Endothelial cell of umbilical vein (primary cell): ENCODE measurements around the gene SELENOO. TPM values are rescaled to one million over a fixed set of nuclear protein-coding genes. Genes with fewer than 3 reads are reported as not detected.

Source experiments
- BruUV-seq: library from RNA; stranded (reverse); fragments of 400-500 nt; replicated peaks from 2 replicates; lab custom pipeline; 2021; lab: Mats Ljungman, UMichigan
- CTCF ChIA-PET: fragments of 300-600, 350-600 bp; sonication (Branson Sonifier 250); formaldehyde crosslinking; loops from one replicate; lab custom pipeline; 2021; ENCODE audit warnings: antibody characterized with exemption, inconsistent platforms; lab: Charles Lee
- POLR2A ChIA-PET: fragments of 300-600, 350-600 bp; sonication (Branson Sonifier 250); formaldehyde crosslinking; loops from one replicate; lab custom pipeline; 2021; ENCODE audit warnings: antibody characterized with exemption, inconsistent platforms; lab: Charles Lee
- DNase-seq: peaks from one replicate; pipeline ENCODE4 v3.0.0-alpha.2; 2011; ENCODE audit warnings: low read depth, low spot score
- FAIRE-seq: peaks from 2 replicates; lab custom pipeline; 2011; peaks lifted over from hg19 to GRCh38; lab: Jason Lieb, UNC
- H2AFZ ChIP-seq: 2 replicates; pipeline ENCODE4 v1.6.0; 2012; ENCODE audit warnings: low read depth, low read length, control low read depth, inconsistent platforms
- H3K27ac ChIP-seq: 2 replicates; pipeline ENCODE4 v1.5.1; 2011; ENCODE audit warnings: low read depth, mild to moderate bottlenecking, control low read depth, low read length, moderate library complexity; ENCODE audit not compliant: insufficient read depth
- H3K27me3 ChIP-seq, 2 experiments: 2 replicates each; pipeline versions ENCODE4 v1.6.0 to v1.6.1; 2011; ENCODE audit warnings: low read length in 2 of 2, mixed read lengths in 1 of 2; ENCODE audit not compliant: control insufficient read depth in 2 of 2, insufficient read depth in 2 of 2
- H3K36me3 ChIP-seq, 2 experiments: 2 replicates in 1 of 2; 3 replicates in 1 of 2; pipeline ENCODE4 v1.5.1; 2011; ENCODE audit warnings: low read length in 2 of 2, mild to moderate bottlenecking in 1 of 2, moderate library complexity in 1 of 2; ENCODE audit not compliant: control insufficient read depth in 2 of 2, insufficient read depth in 2 of 2; ENCODE audit errors: extremely low read depth in 1 of 2
- H3K4me1 ChIP-seq: 3 replicates; pipeline ENCODE4 v1.5.1; 2011; ENCODE audit warnings: mild to moderate bottlenecking, low read length; ENCODE audit not compliant: control insufficient read depth, insufficient read depth; ENCODE audit errors: extremely low read depth
- H3K4me2 ChIP-seq: 2 replicates; pipeline ENCODE4 v1.6.1; 2011; ENCODE audit warnings: low read length, control low read depth, mixed read lengths; ENCODE audit not compliant: insufficient read depth
- H3K4me3 ChIP-seq, 3 experiments: fragments of 200-600 bp in 1 of 3; sonication (generic), shearing (Covaris generic) in 1 of 3; replicated peaks in 1 of 3; 2 replicates each; pipeline ENCODE4 v1.5.1; 2011 to 2016; ENCODE audit warnings: control low read depth in 3 of 3, low read length in 3 of 3, mild to moderate bottlenecking in 2 of 3, inconsistent platforms in 1 of 3, low read depth in 1 of 3, moderate library complexity in 1 of 3; ENCODE audit not compliant: insufficient read depth in 1 of 3
- H3K79me2 ChIP-seq: 2 replicates; pipeline ENCODE4 v1.6.0; 2012; ENCODE audit warnings: low read length, inconsistent platforms; ENCODE audit not compliant: control insufficient read depth, insufficient read depth
- H3K9ac ChIP-seq: replicated peaks from 2 replicates; pipeline ENCODE3; 2011; ENCODE audit warnings: low read length, control low read depth; ENCODE audit not compliant: insufficient read depth; ENCODE audit errors: extremely low read depth
- H3K9me1 ChIP-seq: replicated peaks from 3 replicates; pipeline ENCODE4 v1.6.0; 2011; ENCODE audit warnings: mild to moderate bottlenecking, low read length; ENCODE audit not compliant: control insufficient read depth, insufficient read depth; ENCODE audit errors: extremely low read depth
- H3K9me3 ChIP-seq: replicated peaks from 2 replicates; pipeline ENCODE4 v1.5.1; 2012; ENCODE audit warnings: low read length, inconsistent platforms; ENCODE audit not compliant: control insufficient read depth, insufficient read depth
- H4K20me1 ChIP-seq: replicated peaks from 2 replicates; pipeline ENCODE3; 2011; ENCODE audit warnings: mild to moderate bottlenecking, low read length; ENCODE audit not compliant: control insufficient read depth, insufficient read depth; ENCODE audit errors: extremely low read depth
- EZH2 ChIP-seq: IDR thresholded peaks from 2 replicates; pipeline ENCODE4 v1.6.1; 2012; ENCODE audit warnings: borderline replicate concordance, low read depth, mild to moderate bottlenecking, moderate library complexity, low read length, inconsistent platforms; ENCODE audit not compliant: severe bottlenecking
- FOS ChIP-seq: IDR thresholded peaks from 2 replicates; pipeline ENCODE4 v1.6.1; 2011; ENCODE audit warnings: mild to moderate bottlenecking, low read length, moderate library complexity, borderline replicate concordance; ENCODE audit not compliant: insufficient read depth
- GATA2 ChIP-seq: IDR thresholded peaks from 2 replicates; pipeline ENCODE4 v1.7.0; 2011; ENCODE audit warnings: low read depth, mild to moderate bottlenecking, moderate library complexity, mixed read lengths, low read length; ENCODE audit not compliant: insufficient read length, insufficient read depth
- JUN ChIP-seq: IDR thresholded peaks from 2 replicates; pipeline ENCODE4 v1.6.1; 2011; ENCODE audit warnings: borderline replicate concordance, low read depth; ENCODE audit not compliant: insufficient read length, insufficient read depth
- MYC ChIP-seq: IDR thresholded peaks from one replicate; pipeline ENCODE4 v1.6.1; 2011; ENCODE audit warnings: mild to moderate bottlenecking, low read depth, low read length
- POLR2A ChIP-seq: IDR thresholded peaks from 2 replicates; pipeline ENCODE4 v1.6.1; 2012; ENCODE audit warnings: low read depth, mild to moderate bottlenecking, control low read depth, low read length
- POLR2AphosphoS5 ChIP-seq: IDR thresholded peaks from 2 replicates; pipeline ENCODE4 v1.6.1; 2012; ENCODE audit warnings: low read depth, mild to moderate bottlenecking, control low read depth, low read length, moderate library complexity; ENCODE audit not compliant: insufficient read depth
- dilution Hi-C: fragments of 300-500 bp; cut with MboI; formaldehyde crosslinking; loops from one replicate; pipeline ENCODE4 v1.15.0; 2019; ENCODE audit warnings: low sequenced_read_pairs; ENCODE audit not compliant: extremely low pct_ligation_motif_present
- intact Hi-C: fragments of 100-400 bp; cut with micrococcal nuclease; formaldehyde crosslinking; loops from one replicate; pipeline ENCODE4 v1.10.0; 2022
- polyA plus RNA-seq, 4 experiments: library from polyadenylated mRNA; depleted of rRNA in 3 of 4; stranded (reverse) in 3 of 4; unstranded in 1 of 4; fragments of >200 nt; gene quantifications; 2 replicates each; pipeline versions ENCODE4 v1.2.1 to v1.2.3, GENCODE V29; 2011 to 2012; ENCODE audit warnings: missing spikeins in 1 of 4
- total RNA-seq: library from RNA; stranded (reverse); gene quantifications from 2 replicates; pipeline ENCODE4 v1.2.3, GENCODE V29; 2021
- TF ChIP-seq, protein P1 (sequence below), 2 donors: IDR thresholded peaks; 1 replicate in 1 of 2; 2 replicates in 1 of 2; pipeline ENCODE4 v1.5.1; 2011; ENCODE audit warnings: low read length in 2 of 2, mild to moderate bottlenecking in 2 of 2, moderate library complexity in 2 of 2, control low read depth in 1 of 2, inconsistent platforms in 1 of 2, low read depth in 1 of 2; ENCODE audit not compliant: insufficient read depth in 1 of 2; ENCODE audit errors: extremely low read depth in 1 of 2
- TF ChIP-seq, protein P2 (sequence below): IDR thresholded peaks from 2 replicates; pipeline ENCODE4 v1.6.1; 2011; ENCODE audit not compliant: insufficient read depth, insufficient read length

Gene SELENOO
- total and polyA plus RNA-seq, 2 donors (not counting 3 experiments of a cell fraction or from before 2014, with no cell fraction given): 24.1 to 37.5 TPM

GRCh38 chr22:50174382-50175190, 26.2 kb upstream of the SELENOO start:
- ChIA-PET CTCF (no interaction called here), POLR2A (no interaction called here)
- BruUV-seq: no TSS peak
- H3K9me3 ChIP-seq: no peaks in the 10 kb centered on the region
- H3K36me3 ChIP-seq: no peaks in the 10 kb centered on the region
- no peaks in the 10 kb centered on the region for H3K9me1 ChIP-seq
- dilution Hi-C loops: no loop called here
- no peak for TF ChIP-seq POLR2AphosphoS5
- TF ChIP-seq EZH2: no peak
- TF ChIP-seq, protein P1, sequence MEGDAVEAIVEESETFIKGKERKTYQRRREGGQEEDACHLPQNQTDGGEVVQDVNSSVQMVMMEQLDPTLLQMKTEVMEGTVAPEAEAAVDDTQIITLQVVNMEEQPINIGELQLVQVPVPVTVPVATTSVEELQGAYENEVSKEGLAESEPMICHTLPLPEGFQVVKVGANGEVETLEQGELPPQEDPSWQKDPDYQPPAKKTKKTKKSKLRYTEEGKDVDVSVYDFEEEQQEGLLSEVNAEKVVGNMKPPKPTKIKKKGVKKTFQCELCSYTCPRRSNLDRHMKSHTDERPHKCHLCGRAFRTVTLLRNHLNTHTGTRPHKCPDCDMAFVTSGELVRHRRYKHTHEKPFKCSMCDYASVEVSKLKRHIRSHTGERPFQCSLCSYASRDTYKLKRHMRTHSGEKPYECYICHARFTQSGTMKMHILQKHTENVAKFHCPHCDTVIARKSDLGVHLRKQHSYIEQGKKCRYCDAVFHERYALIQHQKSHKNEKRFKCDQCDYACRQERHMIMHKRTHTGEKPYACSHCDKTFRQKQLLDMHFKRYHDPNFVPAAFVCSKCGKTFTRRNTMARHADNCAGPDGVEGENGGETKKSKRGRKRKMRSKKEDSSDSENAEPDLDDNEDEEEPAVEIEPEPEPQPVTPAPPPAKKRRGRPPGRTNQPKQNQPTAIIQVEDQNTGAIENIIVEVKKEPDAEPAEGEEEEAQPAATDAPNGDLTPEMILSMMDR (IDR thresholded peaks at IDR 0.05; ENCODE audit: extremely low read depth in 1 of 2, insufficient read depth in 1 of 2, low read depth in 1 of 2, low read length in 2 of 2): no peak
- TF ChIP-seq MYC: no peak
- no peak for TF ChIP-seq JUN
- TF ChIP-seq GATA2: no peak
- TF ChIP-seq POLR2A: no peak
- TF ChIP-seq FOS: no peak
- TF ChIP-seq, protein P2, sequence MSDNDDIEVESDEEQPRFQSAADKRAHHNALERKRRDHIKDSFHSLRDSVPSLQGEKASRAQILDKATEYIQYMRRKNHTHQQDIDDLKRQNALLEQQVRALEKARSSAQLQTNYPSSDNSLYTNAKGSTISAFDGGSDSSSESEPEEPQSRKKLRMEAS: no peak
- H3K9ac ChIP-seq: no peak overlapping the region
- no peak overlapping the region for H3K27ac ChIP-seq
- no peak overlapping the region for H3K4me3 ChIP-seq
- FAIRE-seq (no peak), DNase-seq (no peak)
- no peaks in the 10 kb centered on the region for H4K20me1 ChIP-seq
- no peak overlapping the region for H2AFZ ChIP-seq
- no peaks in the 10 kb centered on the region for H3K79me2 ChIP-seq
- intact Hi-C loops: no loop called here
- no peak overlapping the region for H3K4me2 ChIP-seq
- H3K4me1 ChIP-seq: peaks cover 4% of the 10 kb centered on the region
- no peaks in the 10 kb centered on the region for H3K27me3 ChIP-seq
